Measurements from ENCODE around the gene LLGL2. TPM values are rescaled to one million over a fixed set of nuclear protein-coding genes. Genes with fewer than 3 reads are reported as not detected.
"Not testable (repeated sequence)": the region's sequence is repeated elsewhere in the genome, so short reads cannot be mapped to it uniquely, and the experiment has no call there.

Gene LLGL2
- total RNA-seq, 4 donors from 2014 or later = 40.0 to 101 (median 67.3) TPM

GRCh38 chr17:75590314-75590761, 64.8 kb downstream of the LLGL2 start:
- Histone ChIP-seq H3K4me1 (peaks cover 14 to 40% (median 16%) of the 10 kb centered on the region in 3 donors), H3K36me3 (no peaks in the 10 kb centered on the region), H3K27ac (peak overlapping the region in 2 of 4 donors; percentile 94 to 97), H3K9me3 (no peaks in the 10 kb centered on the region), H3K4me3 (no peak overlapping the region), H3K27me3 (peaks cover 0 to 15% (median 0%) of the 10 kb centered on the region in 4 donors)
- WGBS, 2 donors = 55 to 72% methylated on average over 4 to 7 of the region's 8 CpGs
- DNase-seq = no peak
- intact Hi-C loops (cut with DNase I) = no loop called here
- TF ChIP-seq POLR2A (IDR thresholded peaks at IDR 0.05) = no peak
- TF ChIP-seq CTCF (IDR thresholded peaks at IDR 0.05) = no peak

DNA sequence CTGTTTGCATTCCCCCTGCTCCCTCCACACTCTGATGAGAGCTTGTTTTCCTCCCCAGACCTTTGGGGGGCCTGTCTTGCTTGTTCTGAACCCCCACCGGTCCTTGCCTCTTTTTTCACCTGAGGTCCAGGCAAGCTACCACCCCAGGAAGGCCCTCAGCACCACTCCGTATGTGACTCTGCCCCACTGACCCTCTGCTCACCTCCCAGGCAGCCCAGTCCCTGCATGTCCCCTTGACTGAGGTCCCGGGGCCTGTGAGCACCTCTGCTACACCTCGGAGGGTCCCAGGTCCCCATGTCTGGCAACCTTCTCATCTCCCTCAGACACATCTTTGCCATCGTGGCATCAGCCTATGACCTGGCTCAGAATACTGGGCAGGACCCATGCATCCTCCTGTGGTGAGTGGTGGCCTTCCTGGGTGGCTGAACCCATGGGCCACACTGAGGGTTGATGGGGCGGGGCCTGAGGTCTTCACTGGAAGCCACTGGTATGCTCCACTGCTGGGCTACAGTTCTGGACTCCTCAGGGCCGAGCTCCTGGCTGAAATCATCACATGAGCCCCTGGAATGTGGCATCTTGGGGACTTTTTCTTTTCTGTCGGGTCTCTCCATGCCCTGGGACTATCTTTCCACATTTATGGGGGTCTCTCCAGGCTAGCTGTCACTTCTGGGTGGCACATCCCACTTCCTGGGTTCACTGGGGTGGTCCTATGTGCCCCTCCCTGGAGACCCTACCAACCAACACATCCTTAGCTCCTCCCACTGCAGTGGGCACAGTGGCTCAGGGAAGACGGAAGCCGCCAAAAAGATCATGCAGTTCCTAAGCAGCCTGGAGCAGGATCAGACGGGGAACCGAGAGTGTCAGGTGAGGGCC, 65.6 kb downstream of the LLGL2 start:
- intact Hi-C loops (cut with DNase I) = no loop called here
- Histone ChIP-seq H3K9me3 (no peaks in the 10 kb centered on the region), H3K27me3 (peaks cover 0 to 15% (median 0%) of the 10 kb centered on the region in 4 donors), H3K4me3 (no peak overlapping the region), H3K27ac (peak overlapping the region in 1 of 4 donors; percentile 94), H3K4me1 (peaks cover 14 to 40% (median 16%) of the 10 kb centered on the region in 3 donors), H3K36me3 (no peaks in the 10 kb centered on the region)
- no peak for DNase-seq
- WGBS, 2 donors = 80 to 88% methylated on average over 7 to 9 of the region's 12 CpGs
- TF ChIP-seq CTCF (IDR thresholded peaks at IDR 0.05) = no peak
- no peak for TF ChIP-seq POLR2A (IDR thresholded peaks at IDR 0.05)

DNA sequence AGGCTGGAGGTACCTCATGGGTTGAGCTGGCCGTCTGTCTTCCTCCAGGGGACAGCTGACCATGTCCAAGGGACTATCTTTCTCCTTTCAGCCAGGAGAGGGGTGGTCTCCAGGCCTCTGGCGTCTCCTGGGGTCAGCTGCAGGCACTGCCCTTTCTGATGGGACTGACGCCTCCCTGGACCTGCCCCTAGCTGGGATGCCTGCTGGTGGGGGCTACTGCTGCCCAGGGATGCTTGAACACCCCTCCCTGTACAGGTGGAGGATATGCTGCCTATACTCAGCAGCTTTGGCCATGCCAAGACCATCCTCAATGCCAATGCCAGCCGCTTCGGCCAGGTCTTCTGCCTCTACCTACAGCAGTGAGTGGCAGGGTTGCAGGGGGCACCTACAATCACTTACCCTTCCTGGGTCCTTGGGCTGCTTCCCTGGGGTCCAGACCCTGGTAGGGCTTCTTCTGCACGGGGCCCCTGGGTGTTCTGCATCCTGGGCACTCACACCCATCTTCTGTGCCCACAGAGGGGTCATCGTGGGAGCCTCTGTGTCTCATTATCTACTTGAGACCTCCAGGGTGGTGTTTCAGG, 66.3 kb downstream of the LLGL2 start:
- peaks cover 0 to 15% (median 0%) of the 10 kb centered on the region in 4 donors for H3K27me3 ChIP-seq
- no peak overlapping the region for H3K27ac ChIP-seq
- no peak for DNase-seq
- peaks cover 14 to 40% (median 16%) of the 10 kb centered on the region in 3 donors for H3K4me1 ChIP-seq
- TF ChIP-seq POLR2A (IDR thresholded peaks at IDR 0.05) (no peak), CTCF (IDR thresholded peaks at IDR 0.05) (no peak)
- H3K36me3 ChIP-seq = no peaks in the 10 kb centered on the region
- no peak overlapping the region for H3K4me3 ChIP-seq
- 92% methylated on average over 4 of the region's 7 CpGs; no CpG with 5 or more reads in 1 of the 2 donors for WGBS, 2 donors
- intact Hi-C loops (cut with DNase I) = no loop called here
- no peaks in the 10 kb centered on the region for H3K9me3 ChIP-seq

GRCh38 chr17:75592348-75593020, 67.0 kb downstream of the LLGL2 start:
- peaks cover 12 to 34% (median 14%) of the 10 kb centered on the region in 3 donors for H3K4me1 ChIP-seq
- peaks cover 0 to 11% (median 0%) of the 10 kb centered on the region in 4 donors for H3K27me3 ChIP-seq
- no peak overlapping the region for H3K4me3 ChIP-seq
- DNase-seq = no peak
- no peaks in the 10 kb centered on the region for H3K36me3 ChIP-seq
- H3K27ac ChIP-seq = no peak overlapping the region
- TF ChIP-seq CTCF (IDR thresholded peaks at IDR 0.05) (no peak), POLR2A (IDR thresholded peaks at IDR 0.05) (no peak)
- intact Hi-C loops (cut with DNase I) = no loop called here
- H3K9me3 ChIP-seq = no peaks in the 10 kb centered on the region
- WGBS, 2 donors = 80 to 90% methylated on average over 2 of the region's 17 CpGs

GRCh38 chr17:75593430-75593829, 67.9 kb downstream of the LLGL2 start:
- H3K9me3 ChIP-seq; H3K36me3 ChIP-seq; H3K4me3 ChIP-seq; intact Hi-C loops (cut with DNase I); DNase-seq; H3K27me3 ChIP-seq; H3K27ac ChIP-seq: not testable (repeated sequence)
- 55 to 84% methylated on average over 9 of the region's 9 CpGs for WGBS, 2 donors
- H3K4me1 ChIP-seq = peaks cover 4 to 25% (median 9%) of the 10 kb centered on the region in 3 donors

Measured in esophagus squamous epithelium (tissue), 5 donors.